OCI-LY3 (cell line): ENCODE data around the gene C1QL2.
A peak's percentile ranks its signal among the peaks of the same experiment; 100 is the strongest.

Source experiments
- H2AFZ ChIP-seq: fragments of 200-600, 300-600 bp; shearing (Covaris generic); 2 replicates; pipeline ENCODE4 v1.6.0; 2014; ENCODE audit warnings: antibody characterized with exemption, low read depth, low read length
- H3K27ac ChIP-seq: fragments of 200-600, 300-600 bp; sonication (generic); 2 replicates; pipeline ENCODE4 v1.5.1; 2014; ENCODE audit warnings: mild to moderate bottlenecking, low read length, moderate library complexity, mixed read lengths
- H3K27me3 ChIP-seq: fragments of 200-600, 300-600 bp; sonication (generic); 2 replicates; pipeline ENCODE4 v1.6.1; 2014; ENCODE audit warnings: low read depth, low read length, mixed read lengths
- H3K36me3 ChIP-seq: fragments of 200-600, 300-600 bp; sonication (generic); replicated peaks from 2 replicates; pipeline ENCODE3; 2014; ENCODE audit warnings: low read depth, low read length, mixed read lengths
- H3K4me1 ChIP-seq: fragments of 300-600, 200-600 bp; sonication (generic); 2 replicates; pipeline ENCODE4 v1.6.1; 2014; ENCODE audit warnings: low read length, mixed read lengths
- H3K4me2 ChIP-seq: fragments of 200-600, 300-600 bp; sonication (generic); 2 replicates; pipeline ENCODE4 v1.6.1; 2014; ENCODE audit warnings: low read length, mixed read lengths
- H3K4me3 ChIP-seq: fragments of 300-600, 200-600 bp; sonication (generic); 2 replicates; pipeline ENCODE4 v1.5.1; 2014; ENCODE audit warnings: antibody characterized with exemption, mild to moderate bottlenecking, low read length, moderate library complexity
- H3K79me2 ChIP-seq: fragments of 300-600, 200-600 bp; shearing (Covaris generic); 2 replicates; pipeline ENCODE4 v1.6.1; 2014; ENCODE audit warnings: mild to moderate bottlenecking, low read length, mixed read lengths
- H3K9ac ChIP-seq: fragments of 300-600, 200-600 bp; shearing (Covaris generic); 2 replicates; pipeline ENCODE4 v1.6.0; 2014; ENCODE audit warnings: mild to moderate bottlenecking, low read length, moderate library complexity
- H3K9me3 ChIP-seq: fragments of 200-600, 300-600 bp; shearing (Covaris generic); 2 replicates; pipeline ENCODE4 v1.6.1; 2014; ENCODE audit warnings: low read length, mixed read lengths; ENCODE audit not compliant: insufficient read depth
- H4K20me1 ChIP-seq: fragments of 200-600, 300-600 bp; sonication (generic); 2 replicates; pipeline ENCODE4 v1.6.1; 2016; ENCODE audit warnings: low read length, mixed read lengths; ENCODE audit not compliant: insufficient read depth
- CTCF ChIP-seq: fragments of 200-600, 300-600 bp; sonication (generic); IDR thresholded peaks from 2 replicates; pipeline ENCODE4 v1.5.1; 2014; ENCODE audit warnings: antibody characterized with exemption, low read length, low read depth
- EZH2phosphoT487 ChIP-seq: fragments of 200-600 bp; shearing (Covaris generic); IDR thresholded peaks from 2 replicates; pipeline ENCODE4 v1.6.1; 2018; ENCODE audit warnings: antibody characterized with exemption, mixed run types, low read depth

The C1QL2 gene

GRCh38 chr2:119112770-119113488 is 45.6 kb downstream of the C1QL2 start:
- Histone ChIP-seq H3K4me3 (no peak overlapping the region), H2AFZ (no peak overlapping the region), H3K79me2 (no peaks in the 10 kb centered on the region), H3K36me3 (peaks cover 8% of the 10 kb centered on the region), H4K20me1 (no peaks in the 10 kb centered on the region), H3K9me3 (peaks cover 16% of the 10 kb centered on the region), H3K4me1 (peaks cover 12% of the 10 kb centered on the region), H3K4me2 (no peak overlapping the region), H3K27ac (peak overlapping the region; percentile 84; the same call in 1 of the 2 replicates), H3K9ac (no peak overlapping the region), H3K27me3 (no peaks in the 10 kb centered on the region)
- no peak for TF ChIP-seq EZH2phosphoT487
- no peak for TF ChIP-seq CTCF

GRCh38 chr2:119112230-119112629 is 46.3 kb downstream of the C1QL2 start:
- no peak overlapping the region for H3K4me2 ChIP-seq
- H3K79me2 ChIP-seq = no peaks in the 10 kb centered on the region
- no peak overlapping the region for H3K4me3 ChIP-seq
- TF ChIP-seq EZH2phosphoT487 = no peak
- no peak for TF ChIP-seq CTCF
- peak overlapping the region; percentile 84 for H3K27ac ChIP-seq
- peaks cover 16% of the 10 kb centered on the region for H3K9me3 ChIP-seq
- no peak overlapping the region for H3K9ac ChIP-seq
- peaks cover 8% of the 10 kb centered on the region for H3K36me3 ChIP-seq
- H3K27me3 ChIP-seq = no peaks in the 10 kb centered on the region
- no peak overlapping the region; the same call in 1 of the 2 replicates for H2AFZ ChIP-seq
- H4K20me1 ChIP-seq = no peaks in the 10 kb centered on the region
- peaks cover 12% of the 10 kb centered on the region for H3K4me1 ChIP-seq

GRCh38 chr2:119111115-119111975 is 47.2 kb downstream of the C1QL2 start:
- Histone ChIP-seq H4K20me1 (no peaks in the 10 kb centered on the region), H3K9me3 (peaks cover 16% of the 10 kb centered on the region), H3K36me3 (peaks cover 8% of the 10 kb centered on the region), H3K4me1 (peaks cover 12% of the 10 kb centered on the region), H3K27ac (peak overlapping the region; percentile 84), H2AFZ (no peak overlapping the region), H3K27me3 (no peaks in the 10 kb centered on the region), H3K9ac (no peak overlapping the region), H3K4me3 (0 out of 2 replicates have a peak overlapping the region, but pooled peaks have one; percentile 5), H3K79me2 (no peaks in the 10 kb centered on the region), H3K4me2 (no peak overlapping the region)
- no peak for TF ChIP-seq EZH2phosphoT487

GRCh38 chr2:119109866-119110265 is 48.7 kb downstream of the C1QL2 start:
- peaks cover 12% of the 10 kb centered on the region for H3K4me1 ChIP-seq
- H2AFZ ChIP-seq = no peak overlapping the region
- no peak overlapping the region for H3K9ac ChIP-seq
- H3K9me3 ChIP-seq = peaks cover 16% of the 10 kb centered on the region
- H3K27ac ChIP-seq = no peak overlapping the region
- no peaks in the 10 kb centered on the region for H3K79me2 ChIP-seq
- H4K20me1 ChIP-seq = no peaks in the 10 kb centered on the region
- H3K27me3 ChIP-seq = no peaks in the 10 kb centered on the region
- H3K4me3 ChIP-seq = no peak overlapping the region
- H3K36me3 ChIP-seq = peaks cover 8% of the 10 kb centered on the region
- no peak for TF ChIP-seq CTCF
- no peak for TF ChIP-seq EZH2phosphoT487
- H3K4me2 ChIP-seq = no peak overlapping the region
